Measurements from ENCODE around the gene SCN3A.

GRCh38 chr2:165219481-165219880 lies 15.6 kb upstream of the SCN3A start:
- TF ChIP-seq, protein P1, sequence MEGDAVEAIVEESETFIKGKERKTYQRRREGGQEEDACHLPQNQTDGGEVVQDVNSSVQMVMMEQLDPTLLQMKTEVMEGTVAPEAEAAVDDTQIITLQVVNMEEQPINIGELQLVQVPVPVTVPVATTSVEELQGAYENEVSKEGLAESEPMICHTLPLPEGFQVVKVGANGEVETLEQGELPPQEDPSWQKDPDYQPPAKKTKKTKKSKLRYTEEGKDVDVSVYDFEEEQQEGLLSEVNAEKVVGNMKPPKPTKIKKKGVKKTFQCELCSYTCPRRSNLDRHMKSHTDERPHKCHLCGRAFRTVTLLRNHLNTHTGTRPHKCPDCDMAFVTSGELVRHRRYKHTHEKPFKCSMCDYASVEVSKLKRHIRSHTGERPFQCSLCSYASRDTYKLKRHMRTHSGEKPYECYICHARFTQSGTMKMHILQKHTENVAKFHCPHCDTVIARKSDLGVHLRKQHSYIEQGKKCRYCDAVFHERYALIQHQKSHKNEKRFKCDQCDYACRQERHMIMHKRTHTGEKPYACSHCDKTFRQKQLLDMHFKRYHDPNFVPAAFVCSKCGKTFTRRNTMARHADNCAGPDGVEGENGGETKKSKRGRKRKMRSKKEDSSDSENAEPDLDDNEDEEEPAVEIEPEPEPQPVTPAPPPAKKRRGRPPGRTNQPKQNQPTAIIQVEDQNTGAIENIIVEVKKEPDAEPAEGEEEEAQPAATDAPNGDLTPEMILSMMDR (IDR thresholded peaks at IDR 0.05), result no peak
- no peak for TF ChIP-seq TCF7L2 (IDR thresholded peaks at IDR 0.05; ENCODE audit: low read depth, low read length)
